Tibial nerve (tissue), 4 donors: ENCODE results near the gene JUN.

ENCODE experiments used
- EP300 ChIP-seq, 2 donors: sonication (generic); formaldehyde crosslinking; IDR thresholded peaks; one replicate each; pipeline ENCODE4 v1.6.1; 2017; ENCODE audit warnings: antibody characterized with exemption in 2 of 2, mild to moderate bottlenecking in 1 of 2
- POLR2A ChIP-seq, 2 donors: fragments of 450-650 bp; IDR thresholded peaks; one replicate each; pipeline ENCODE4 v1.6.1; 2017; ENCODE audit warnings: antibody characterized with exemption in 2 of 2, mild to moderate bottlenecking in 2 of 2, moderate library complexity in 2 of 2
- TF ChIP-seq, protein P1 (sequence below), 5 experiments: fragments of 200-600 bp in 3 of 5; fragments of 450-650 bp in 2 of 5; sonication (generic) in 3 of 5; IDR thresholded peaks; one replicate each; pipeline ENCODE4 v1.5.1; 2016 to 2019; ENCODE audit warnings: antibody characterized with exemption in 5 of 5, mild to moderate bottlenecking in 3 of 5, moderate library complexity in 2 of 5

DNA sequence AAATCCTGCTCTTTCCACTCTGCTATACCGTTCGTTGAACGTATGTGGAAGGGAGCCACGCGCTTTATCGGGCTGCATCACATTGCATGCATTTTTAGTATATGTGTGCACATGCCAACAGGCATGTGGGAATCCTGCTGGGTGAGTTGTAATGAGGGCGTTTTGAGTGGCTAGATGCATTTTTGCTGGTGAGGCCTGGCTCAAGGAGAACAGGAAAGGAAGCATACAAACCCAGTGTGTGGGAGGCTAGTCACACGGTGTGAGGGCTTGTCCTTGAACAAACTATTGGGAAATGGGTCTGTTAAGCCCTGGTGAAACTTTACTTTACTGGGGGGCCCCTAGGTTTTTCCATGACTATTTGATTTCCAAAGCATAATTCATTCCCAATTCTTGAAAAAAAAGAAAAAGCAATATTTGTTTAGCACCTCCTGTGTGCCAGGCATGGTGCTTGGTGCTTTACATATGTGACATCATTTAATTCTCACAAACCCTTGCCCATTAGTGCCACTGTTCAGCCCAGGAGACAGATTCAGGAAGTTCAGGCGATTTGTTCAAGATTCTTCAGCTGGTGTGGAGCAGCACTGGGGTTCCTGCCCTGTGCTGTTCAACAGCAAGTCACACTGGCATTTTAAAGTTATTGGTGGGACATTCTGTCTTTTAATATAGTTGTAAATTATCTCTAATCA lies 25.6 kb upstream of the JUN start:
- TF ChIP-seq, protein P1, sequence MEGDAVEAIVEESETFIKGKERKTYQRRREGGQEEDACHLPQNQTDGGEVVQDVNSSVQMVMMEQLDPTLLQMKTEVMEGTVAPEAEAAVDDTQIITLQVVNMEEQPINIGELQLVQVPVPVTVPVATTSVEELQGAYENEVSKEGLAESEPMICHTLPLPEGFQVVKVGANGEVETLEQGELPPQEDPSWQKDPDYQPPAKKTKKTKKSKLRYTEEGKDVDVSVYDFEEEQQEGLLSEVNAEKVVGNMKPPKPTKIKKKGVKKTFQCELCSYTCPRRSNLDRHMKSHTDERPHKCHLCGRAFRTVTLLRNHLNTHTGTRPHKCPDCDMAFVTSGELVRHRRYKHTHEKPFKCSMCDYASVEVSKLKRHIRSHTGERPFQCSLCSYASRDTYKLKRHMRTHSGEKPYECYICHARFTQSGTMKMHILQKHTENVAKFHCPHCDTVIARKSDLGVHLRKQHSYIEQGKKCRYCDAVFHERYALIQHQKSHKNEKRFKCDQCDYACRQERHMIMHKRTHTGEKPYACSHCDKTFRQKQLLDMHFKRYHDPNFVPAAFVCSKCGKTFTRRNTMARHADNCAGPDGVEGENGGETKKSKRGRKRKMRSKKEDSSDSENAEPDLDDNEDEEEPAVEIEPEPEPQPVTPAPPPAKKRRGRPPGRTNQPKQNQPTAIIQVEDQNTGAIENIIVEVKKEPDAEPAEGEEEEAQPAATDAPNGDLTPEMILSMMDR (IDR thresholded peaks at IDR 0.05): no peak
- no peak for TF ChIP-seq POLR2A (IDR thresholded peaks at IDR 0.05)
- no peak for TF ChIP-seq EP300 (IDR thresholded peaks at IDR 0.05)
